Type B pancreatic cell (in vitro differentiated cells): ENCODE results near the gene TAB2. TPM values are rescaled to one million over a fixed set of nuclear protein-coding genes. Genes with fewer than 3 reads are reported as not detected.

Source experiments
- DNase-seq: peaks from one replicate; pipeline ENCODE4 v3.0.0; 2021; ENCODE audit warnings: mixed read lengths; ENCODE audit not compliant: unreplicated experiment; ENCODE audit errors: extremely low spot score
- H3K27ac Mint-ChIP-seq: 2 replicates; pipeline ENCODE4 v1.8.0; 2021; ENCODE audit warnings: mild to moderate bottlenecking, mixed read lengths
- H3K27me3 Mint-ChIP-seq: 2 replicates; pipeline ENCODE4 v1.8.0; 2021; ENCODE audit warnings: mixed read lengths
- H3K36me3 Mint-ChIP-seq: 2 replicates; pipeline ENCODE4 v1.8.0; 2021; ENCODE audit warnings: mixed read lengths
- H3K4me1 Mint-ChIP-seq: one replicate; pipeline ENCODE4 v1.8.0; 2021; ENCODE audit warnings: mixed read lengths; ENCODE audit not compliant: unreplicated experiment
- H3K4me3 Mint-ChIP-seq: 2 replicates; pipeline ENCODE4 v1.8.0; 2021; ENCODE audit warnings: mild to moderate bottlenecking, mixed read lengths
- H3K9me3 Mint-ChIP-seq: 2 replicates; pipeline ENCODE4 v1.8.0; 2021; ENCODE audit warnings: mixed read lengths
- total RNA-seq: library from RNA; stranded (reverse); gene quantifications from 2 replicates; pipeline ENCODE4 v1.2.1, GENCODE V29; 2021; ENCODE audit warnings: low replicate concordance
- TF ChIP-seq, protein P1 (sequence below): fragments of 200-600 bp; sonication (generic); conservative IDR thresholded peaks from 2 replicates; pipeline ENCODE4 v1.5.0; 2021; ENCODE audit warnings: antibody characterized with exemption, mild to moderate bottlenecking

The TAB2 gene
- total RNA-seq, 1 donor from 2014 or later, result 58.7 TPM

GRCh38 chr6:149450679-149451375 is 133.3 kb downstream of the TAB2 start:
- H3K36me3 Mint-ChIP-seq, result no peaks in the 10 kb centered on the region
- peaks cover 16% of the 10 kb centered on the region for H3K4me1 Mint-ChIP-seq
- H3K27me3 Mint-ChIP-seq, result peaks cover 34% of the 10 kb centered on the region
- peak overlapping the region; percentile 76 for H3K4me3 Mint-ChIP-seq
- no peaks in the 10 kb centered on the region for H3K9me3 Mint-ChIP-seq
- TF ChIP-seq, protein P1, sequence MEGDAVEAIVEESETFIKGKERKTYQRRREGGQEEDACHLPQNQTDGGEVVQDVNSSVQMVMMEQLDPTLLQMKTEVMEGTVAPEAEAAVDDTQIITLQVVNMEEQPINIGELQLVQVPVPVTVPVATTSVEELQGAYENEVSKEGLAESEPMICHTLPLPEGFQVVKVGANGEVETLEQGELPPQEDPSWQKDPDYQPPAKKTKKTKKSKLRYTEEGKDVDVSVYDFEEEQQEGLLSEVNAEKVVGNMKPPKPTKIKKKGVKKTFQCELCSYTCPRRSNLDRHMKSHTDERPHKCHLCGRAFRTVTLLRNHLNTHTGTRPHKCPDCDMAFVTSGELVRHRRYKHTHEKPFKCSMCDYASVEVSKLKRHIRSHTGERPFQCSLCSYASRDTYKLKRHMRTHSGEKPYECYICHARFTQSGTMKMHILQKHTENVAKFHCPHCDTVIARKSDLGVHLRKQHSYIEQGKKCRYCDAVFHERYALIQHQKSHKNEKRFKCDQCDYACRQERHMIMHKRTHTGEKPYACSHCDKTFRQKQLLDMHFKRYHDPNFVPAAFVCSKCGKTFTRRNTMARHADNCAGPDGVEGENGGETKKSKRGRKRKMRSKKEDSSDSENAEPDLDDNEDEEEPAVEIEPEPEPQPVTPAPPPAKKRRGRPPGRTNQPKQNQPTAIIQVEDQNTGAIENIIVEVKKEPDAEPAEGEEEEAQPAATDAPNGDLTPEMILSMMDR, result no peak
- no peak overlapping the region for H3K27ac Mint-ChIP-seq
- DNase-seq, result peak; percentile 70

DNA sequence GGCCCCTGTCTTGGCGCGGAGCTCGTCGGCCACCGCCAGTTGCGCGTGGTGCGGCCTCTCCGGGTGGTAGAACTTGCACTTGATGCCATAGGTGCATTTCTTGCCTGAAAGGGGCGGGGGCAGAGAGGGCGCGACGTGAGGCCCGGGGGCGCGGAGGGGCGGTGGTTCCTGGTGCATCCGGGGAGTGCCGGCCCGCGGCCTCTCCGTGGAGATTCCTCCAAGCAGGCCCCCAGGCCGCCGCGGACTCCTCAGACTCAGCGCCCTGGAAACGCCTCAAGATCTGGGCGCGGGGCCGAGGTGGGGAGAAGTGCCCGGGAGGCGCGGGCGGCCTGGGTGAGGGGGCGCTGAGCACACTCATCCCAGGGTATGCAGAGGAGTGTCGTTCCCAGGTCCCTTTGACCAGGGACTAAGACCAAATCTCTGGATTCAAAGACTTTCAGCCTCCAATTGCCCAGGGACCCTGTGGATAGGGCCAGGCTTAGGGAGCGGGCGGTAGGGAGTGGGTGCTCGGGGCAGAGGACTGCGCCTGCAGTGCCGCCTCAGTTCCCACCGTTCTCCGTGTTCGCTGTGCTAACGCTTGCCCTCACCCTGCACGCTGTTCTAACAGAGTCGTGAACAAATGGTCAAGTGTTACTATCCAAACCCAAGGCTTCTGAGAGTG is 134.0 kb downstream of the TAB2 start:
- no peaks in the 10 kb centered on the region for H3K36me3 Mint-ChIP-seq
- peaks cover 31% of the 10 kb centered on the region for H3K27me3 Mint-ChIP-seq
- DNase-seq, result peak; percentile 80
- no peak overlapping the region for H3K4me3 Mint-ChIP-seq
- TF ChIP-seq, protein P1, result no peak
- no peak overlapping the region for H3K27ac Mint-ChIP-seq
- peaks cover 16% of the 10 kb centered on the region for H3K4me1 Mint-ChIP-seq
- H3K9me3 Mint-ChIP-seq, result no peaks in the 10 kb centered on the region

- Mint-ChIP-seq H3K27me3 (peaks cover 31% of the 10 kb centered on the region), H3K27ac (no peak overlapping the region), H3K4me3 (no peak overlapping the region)
Observed at GRCh38 chr6:149452037-149452939, 134.8 kb downstream of the TAB2 start.

DNA sequence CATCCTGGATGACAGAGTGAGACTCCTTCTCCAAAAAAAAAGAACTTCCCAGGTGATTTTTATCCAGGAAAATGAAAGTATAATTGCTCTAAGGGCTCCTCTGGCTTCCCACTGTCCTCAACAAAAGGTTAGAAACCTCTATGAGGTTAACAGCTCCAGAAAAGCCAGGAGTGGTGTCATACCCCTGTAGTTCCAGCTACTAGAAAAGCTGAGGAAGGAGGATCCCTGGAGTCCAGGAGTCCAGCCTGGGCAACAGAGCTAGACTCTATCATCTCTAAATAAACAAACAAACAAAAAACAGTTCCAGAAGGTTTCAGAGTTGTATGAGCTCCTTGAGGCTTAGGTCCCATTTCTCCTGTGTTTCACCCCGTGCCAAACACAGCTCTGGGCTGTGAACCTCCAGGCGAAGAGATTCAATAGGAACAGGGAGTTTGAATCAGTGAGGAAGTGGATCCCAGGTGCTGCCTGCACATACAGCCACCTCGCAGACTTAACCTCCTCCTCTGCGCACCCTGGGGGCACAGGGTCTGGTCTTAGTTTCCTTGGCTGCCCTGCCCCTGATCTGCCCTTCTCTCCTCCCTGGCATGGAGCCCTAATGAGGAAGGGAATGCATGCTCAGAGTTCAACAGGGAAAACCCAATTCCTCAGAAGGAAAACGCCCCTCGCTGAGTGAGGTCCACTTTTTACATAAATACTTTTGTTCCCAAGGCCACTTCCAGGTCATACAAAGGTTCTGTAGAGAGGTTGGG is 136.3 kb downstream of the TAB2 start:
- H3K27me3 Mint-ChIP-seq, result peaks cover 29% of the 10 kb centered on the region

More at GRCh38 chr6:149452037-149452939, 134.8 kb downstream of the TAB2 start:
- peaks cover 16% of the 10 kb centered on the region for H3K4me1 Mint-ChIP-seq
- no peak for DNase-seq
- TF ChIP-seq, protein P1, result no peak
- no peaks in the 10 kb centered on the region for H3K9me3 Mint-ChIP-seq
- H3K36me3 Mint-ChIP-seq, result no peaks in the 10 kb centered on the region

More for the DNA sequence above, 136.3 kb downstream of the TAB2 start:
- Mint-ChIP-seq H3K36me3 (no peaks in the 10 kb centered on the region), H3K4me3 (no peak overlapping the region), H3K4me1 (peaks cover 7% of the 10 kb centered on the region), H3K27ac (no peak overlapping the region), H3K9me3 (no peaks in the 10 kb centered on the region)
- TF ChIP-seq, protein P1, result no peak
- DNase-seq, result no peak
